GM12801 (cell line): ENCODE results near the gene SEPTIN5.

Experiments used
- CTCF ChIP-seq: IDR thresholded peaks from one replicate; pipeline ENCODE4 v1.5.1; 2011; ENCODE audit warnings: control low read depth; ENCODE audit not compliant: insufficient read length; ENCODE audit errors: extremely low read depth

SEPTIN5 gene

GRCh38 chr22:19717181-19717580 is 2.9 kb downstream of the SEPTIN5 start:
- no peak for TF ChIP-seq CTCF

GRCh38 chr22:19717691-19718455 is 3.6 kb downstream of the SEPTIN5 start:
- no peak for TF ChIP-seq CTCF

GRCh38 chr22:19718456-19719049 is 4.2 kb downstream of the SEPTIN5 start:
- TF ChIP-seq CTCF, result no peak

GRCh38 chr22:19719050-19719482 is 4.8 kb downstream of the SEPTIN5 start:
- no peak for TF ChIP-seq CTCF

GRCh38 chr22:19719488-19720021 is 5.3 kb downstream of the SEPTIN5 start:
- TF ChIP-seq CTCF, result no peak

- no peak for TF ChIP-seq CTCF
Measured at GRCh38 chr22:19720150-19720827, 6.0 kb downstream of the SEPTIN5 start.

GRCh38 chr22:19720999-19721329 is 6.7 kb downstream of the SEPTIN5 start:
- TF ChIP-seq CTCF, result no peak
